ENCODE data around the gene GNPTG. TPM values are rescaled to one million over a fixed set of nuclear protein-coding genes. Genes with fewer than 3 reads are reported as not detected.
"Not testable (repeated sequence)": the region's sequence is repeated elsewhere in the genome, so short reads cannot be mapped to it uniquely, and the experiment has no call there.

Gene GNPTG
- total RNA-seq, 1 donor from 2014 or later = 67.6 TPM

- no peak for DNase-seq (ENCODE audit: low spot score)
Observed at GRCh38 chr16:1319041-1319440, 32.7 kb upstream of the GNPTG start.

GRCh38 chr16:1320097-1320496, 31.6 kb upstream of the GNPTG start:
- no peak for DNase-seq (ENCODE audit: low spot score)

- DNase-seq (ENCODE audit: low spot score) = no peak
Observed at GRCh38 chr16:1320658-1321240, 31.0 kb upstream of the GNPTG start.

GRCh38 chr16:1322407-1322806, 29.3 kb upstream of the GNPTG start:
- no peak for DNase-seq (ENCODE audit: low spot score)

- DNase-seq (ENCODE audit: low spot score) = no peak
Observed at GRCh38 chr16:1323296-1324239, 28.2 kb upstream of the GNPTG start.

- DNase-seq (ENCODE audit: low spot score) = no peak
Observed at GRCh38 chr16:1324286-1324826, 27.4 kb upstream of the GNPTG start.

GRCh38 chr16:1325261-1325660, 26.5 kb upstream of the GNPTG start:
- DNase-seq (ENCODE audit: low spot score) = no peak

GRCh38 chr16:1325673-1326371, 25.9 kb upstream of the GNPTG start:
- no peak for DNase-seq (ENCODE audit: low spot score)

- DNase-seq (ENCODE audit: low spot score) = no peak
Observed at GRCh38 chr16:1326391-1326790, 25.3 kb upstream of the GNPTG start.

- no peak for DNase-seq (ENCODE audit: low spot score)
Observed at GRCh38 chr16:1326946-1327618, 24.6 kb upstream of the GNPTG start.

- no peak for DNase-seq (ENCODE audit: low spot score)
Observed at GRCh38 chr16:1327619-1327947, 24.1 kb upstream of the GNPTG start.

- DNase-seq (ENCODE audit: low spot score) = not testable (repeated sequence)
Observed at GRCh38 chr16:1328136-1328535, 23.6 kb upstream of the GNPTG start.

- not testable (repeated sequence) for DNase-seq (ENCODE audit: low spot score)
Observed at GRCh38 chr16:1328961-1329360, 22.8 kb upstream of the GNPTG start.

GRCh38 chr16:1330260-1330914, 21.3 kb upstream of the GNPTG start:
- DNase-seq (ENCODE audit: low spot score) = no peak

- no peak for DNase-seq (ENCODE audit: low spot score)
Observed at GRCh38 chr16:1330931-1331711, 20.6 kb upstream of the GNPTG start.

GRCh38 chr16:1331712-1332617, 19.8 kb upstream of the GNPTG start:
- peak; percentile 77 for DNase-seq (ENCODE audit: low spot score)

GRCh38 chr16:1332618-1333148, 19.0 kb upstream of the GNPTG start:
- DNase-seq (ENCODE audit: low spot score) = no peak

- no peak for DNase-seq (ENCODE audit: low spot score)
Observed at GRCh38 chr16:1333149-1333812, 18.4 kb upstream of the GNPTG start, which contains the start of gene BAIAP3. Gene BAIAP3, plus strand, starts transcription at chr16:1333645. Its CDS starts 4,905 bp downstream, at chr16:1338550.

All from ureter (tissue), 1 donor.